Activated naive CD4-positive, alpha-beta T cell treated with anti-CD3 and anti-CD28 coated beads for 36 hours (primary cell): Measurements from ENCODE around the gene ADGRD2. TPM values are rescaled to one million over a fixed set of nuclear protein-coding genes. Genes with fewer than 3 reads are reported as not detected.

Experiments
- CTCF ChIA-PET: fragments of 350-600 bp; sonication (Branson Sonifier 250); formaldehyde crosslinking; loops from one replicate; lab custom pipeline; 2021; ENCODE audit warnings: antibody characterized with exemption; lab: Charles Lee
- DNase-seq: peaks from one replicate; pipeline ENCODE4 v3.0.0-alpha.2; 2020
- H3K27ac Mint-ChIP-seq: one replicate; pipeline ENCODE4 v1.8.0; 2021; ENCODE audit warnings: mild to moderate bottlenecking, mixed read lengths
- H3K27me3 Mint-ChIP-seq: one replicate; pipeline ENCODE4 v1.8.0; 2021; ENCODE audit warnings: low read depth, mixed read lengths
- H3K36me3 Mint-ChIP-seq: one replicate; pipeline ENCODE4 v1.8.0; 2021; ENCODE audit warnings: low read depth, mixed read lengths
- H3K4me1 Mint-ChIP-seq: one replicate; pipeline ENCODE4 v1.8.0; 2021; ENCODE audit warnings: low read depth, mixed read lengths
- H3K4me3 Mint-ChIP-seq: one replicate; pipeline ENCODE4 v1.8.0; 2021; ENCODE audit warnings: mild to moderate bottlenecking, moderate library complexity, mixed read lengths
- H3K9me3 Mint-ChIP-seq: one replicate; pipeline ENCODE4 v1.8.0; 2021; ENCODE audit warnings: mixed read lengths
- intact Hi-C: fragments of 100-400 bp; cut with micrococcal nuclease; formaldehyde crosslinking; loops from one replicate; pipeline ENCODE4 v1.15.1; 2023
- total RNA-seq, 2 experiments: library from RNA; stranded (reverse); gene quantifications; one replicate each; pipeline ENCODE4 v1.2.3, GENCODE V29; 2021

The ADGRD2 gene
- total RNA-seq, 2 experiments from 2014 or later, result not detected

- H3K9me3 Mint-ChIP-seq, result no peaks in the 10 kb centered on the region
- no peaks in the 10 kb centered on the region for H3K4me1 Mint-ChIP-seq
Observed at GRCh38 chr9:124467410-124468060, 17.3 kb downstream of the ADGRD2 start.

GRCh38 chr9:124468061-124468740, 17.9 kb downstream of the ADGRD2 start:
- intact Hi-C loops, result no loop called here
- no peaks in the 10 kb centered on the region for H3K9me3 Mint-ChIP-seq
- H3K4me3 Mint-ChIP-seq, result no peak overlapping the region
- no peaks in the 10 kb centered on the region for H3K4me1 Mint-ChIP-seq
- peaks cover 8% of the 10 kb centered on the region for H3K27me3 Mint-ChIP-seq
- CTCF ChIA-PET, result no interaction called here
- DNase-seq, result no peak
- H3K27ac Mint-ChIP-seq, result no peak overlapping the region
- no peaks in the 10 kb centered on the region for H3K36me3 Mint-ChIP-seq

More at GRCh38 chr9:124467410-124468060, 17.3 kb downstream of the ADGRD2 start:
- no peak overlapping the region for H3K27ac Mint-ChIP-seq
- CTCF ChIA-PET, result no interaction called here
- intact Hi-C loops, result no loop called here
- H3K36me3 Mint-ChIP-seq, result no peaks in the 10 kb centered on the region
- no peak overlapping the region for H3K4me3 Mint-ChIP-seq
- peaks cover 8% of the 10 kb centered on the region for H3K27me3 Mint-ChIP-seq
- no peak for DNase-seq

DNA sequence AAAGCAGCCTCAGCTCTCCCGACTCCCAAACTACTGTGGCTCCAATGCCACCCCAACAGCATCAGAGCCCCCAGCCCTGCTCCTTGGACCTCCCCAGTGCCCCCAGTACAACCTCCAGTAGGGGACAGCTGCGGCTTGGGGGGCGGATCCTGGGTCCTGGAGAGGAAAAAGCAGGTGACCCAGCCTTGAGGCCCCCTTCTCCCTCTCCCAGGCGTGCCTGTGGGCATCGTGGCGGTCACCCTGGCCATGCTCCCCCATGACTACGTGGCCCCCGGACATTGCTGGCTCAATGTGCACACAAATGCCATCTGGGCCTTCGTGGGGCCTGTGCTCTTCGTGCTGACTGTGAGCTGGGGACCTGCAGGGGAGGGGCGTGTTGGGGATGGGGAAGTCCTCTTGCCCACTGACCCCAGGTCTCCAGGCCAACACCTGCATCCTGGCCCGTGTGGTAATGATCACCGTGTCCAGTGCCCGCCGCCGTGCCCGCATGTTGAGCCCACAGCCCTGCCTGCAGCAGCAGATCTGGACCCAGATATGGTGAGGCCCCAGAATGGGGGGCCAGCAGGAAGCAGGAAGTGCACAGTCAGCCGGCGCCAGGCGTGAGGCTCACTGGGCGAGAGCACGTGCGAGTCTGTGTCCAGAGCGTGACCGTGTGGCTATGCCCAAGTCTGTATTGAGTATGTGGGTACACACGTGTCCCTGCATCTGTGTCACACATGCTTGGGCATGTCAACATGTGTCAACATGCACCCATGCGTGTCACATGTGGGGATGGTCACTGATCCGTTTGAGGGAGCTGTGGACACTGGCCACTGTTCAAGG, 19.0 kb downstream of the ADGRD2 start:
- no peak overlapping the region for H3K27ac Mint-ChIP-seq
- no peaks in the 10 kb centered on the region for H3K4me1 Mint-ChIP-seq
- no peaks in the 10 kb centered on the region for H3K9me3 Mint-ChIP-seq
- H3K4me3 Mint-ChIP-seq, result no peak overlapping the region
- DNase-seq, result no peak
- CTCF ChIA-PET, result no interaction called here
- intact Hi-C loops, result no loop called here
- peaks cover 8% of the 10 kb centered on the region for H3K27me3 Mint-ChIP-seq
- H3K36me3 Mint-ChIP-seq, result no peaks in the 10 kb centered on the region

DNA sequence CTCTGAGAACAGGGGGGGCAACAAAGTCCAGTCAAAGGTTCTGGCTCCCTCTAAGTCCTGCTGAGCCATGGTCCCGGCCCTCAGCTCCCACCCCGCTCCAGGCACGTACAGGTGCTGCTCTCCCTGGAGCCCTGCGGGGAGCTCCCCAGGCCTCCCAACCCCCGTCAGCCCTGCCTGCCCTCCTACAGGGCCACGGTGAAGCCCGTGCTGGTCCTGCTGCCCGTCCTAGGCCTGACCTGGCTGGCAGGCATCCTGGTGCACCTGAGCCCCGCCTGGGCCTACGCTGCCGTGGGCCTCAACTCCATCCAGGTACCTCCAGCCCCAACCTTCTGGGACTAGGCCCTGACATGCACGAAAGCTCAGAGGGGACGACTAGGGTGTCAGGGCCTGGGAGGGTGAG, 20.1 kb downstream of the ADGRD2 start:
- Mint-ChIP-seq H3K36me3 (no peaks in the 10 kb centered on the region), H3K9me3 (no peaks in the 10 kb centered on the region), H3K27ac (no peak overlapping the region), H3K4me3 (no peak overlapping the region), H3K4me1 (no peaks in the 10 kb centered on the region), H3K27me3 (peaks cover 4% of the 10 kb centered on the region)
- CTCF ChIA-PET, result no interaction called here
- DNase-seq, result no peak
- intact Hi-C loops, result no loop called here

DNA sequence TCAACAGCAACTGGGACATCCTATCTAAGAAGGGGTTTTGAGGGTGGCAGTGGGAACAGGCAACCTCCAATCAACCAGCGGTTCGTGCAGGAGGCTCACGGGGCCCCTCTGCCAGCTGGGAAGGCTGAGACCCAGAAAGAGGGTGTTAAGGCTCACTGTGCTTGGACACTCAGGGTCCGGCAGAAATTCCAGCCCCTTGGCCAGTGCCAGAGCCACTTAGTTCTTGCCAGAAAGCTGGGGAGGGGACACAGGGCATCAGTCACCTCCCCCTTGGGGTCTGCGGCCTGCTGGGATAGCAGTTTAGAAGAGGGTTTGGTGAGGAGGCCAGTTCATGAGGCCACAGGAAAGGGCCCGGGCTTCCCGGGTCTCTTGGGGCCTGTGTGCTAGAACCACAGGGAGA, 20.5 kb downstream of the ADGRD2 start:
- DNase-seq, result no peak
- H3K9me3 Mint-ChIP-seq, result no peaks in the 10 kb centered on the region
- no peaks in the 10 kb centered on the region for H3K4me1 Mint-ChIP-seq
- no peak overlapping the region for H3K27ac Mint-ChIP-seq
- H3K36me3 Mint-ChIP-seq, result no peaks in the 10 kb centered on the region
- peaks cover 4% of the 10 kb centered on the region for H3K27me3 Mint-ChIP-seq
- CTCF ChIA-PET, result no interaction called here
- intact Hi-C loops, result no loop called here
- H3K4me3 Mint-ChIP-seq, result no peak overlapping the region

DNA sequence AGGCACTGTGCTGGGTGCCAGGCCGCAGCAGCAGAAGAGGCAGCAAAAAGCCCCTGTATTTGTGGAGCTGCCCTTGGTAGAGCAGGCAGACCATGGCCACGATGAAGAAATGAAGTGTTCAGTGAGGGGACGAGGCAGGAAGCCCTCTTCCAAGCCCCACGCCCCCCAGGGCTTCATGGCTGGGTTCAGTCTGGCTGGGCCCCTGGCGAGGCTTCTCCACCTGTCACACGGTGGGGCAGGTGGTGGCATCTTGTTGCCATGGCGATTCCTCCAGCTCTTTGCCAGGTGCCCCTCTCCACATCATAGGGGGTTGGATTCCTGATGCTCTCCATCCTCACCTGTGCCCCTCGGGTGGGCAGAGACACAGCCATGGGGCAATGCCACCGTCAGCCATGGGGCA, 21.5 kb downstream of the ADGRD2 start:
- no peaks in the 10 kb centered on the region for H3K36me3 Mint-ChIP-seq

GRCh38 chr9:124472770-124473169, 22.5 kb downstream of the ADGRD2 start:
- Mint-ChIP-seq H3K27me3 (peaks cover 8% of the 10 kb centered on the region), H3K36me3 (no peaks in the 10 kb centered on the region), H3K4me1 (no peaks in the 10 kb centered on the region), H3K27ac (no peak overlapping the region), H3K4me3 (no peak overlapping the region), H3K9me3 (no peaks in the 10 kb centered on the region)
- CTCF ChIA-PET, result interaction anchor here (1.6 kb wide), 1 partner anchor 64 kb away, joined by 3 read pairs; no protein-coding TSS in a partner anchor
- intact Hi-C loops, result no loop called here
- DNase-seq, result no peak

More for the DNA sequence above, 21.5 kb downstream of the ADGRD2 start:
- no peak overlapping the region for H3K27ac Mint-ChIP-seq
- H3K4me1 Mint-ChIP-seq, result no peaks in the 10 kb centered on the region
- H3K27me3 Mint-ChIP-seq, result peaks cover 7% of the 10 kb centered on the region
- CTCF ChIA-PET, result no interaction called here
- DNase-seq, result no peak
- H3K9me3 Mint-ChIP-seq, result no peaks in the 10 kb centered on the region
- H3K4me3 Mint-ChIP-seq, result no peak overlapping the region
- intact Hi-C loops, result no loop called here

DNA sequence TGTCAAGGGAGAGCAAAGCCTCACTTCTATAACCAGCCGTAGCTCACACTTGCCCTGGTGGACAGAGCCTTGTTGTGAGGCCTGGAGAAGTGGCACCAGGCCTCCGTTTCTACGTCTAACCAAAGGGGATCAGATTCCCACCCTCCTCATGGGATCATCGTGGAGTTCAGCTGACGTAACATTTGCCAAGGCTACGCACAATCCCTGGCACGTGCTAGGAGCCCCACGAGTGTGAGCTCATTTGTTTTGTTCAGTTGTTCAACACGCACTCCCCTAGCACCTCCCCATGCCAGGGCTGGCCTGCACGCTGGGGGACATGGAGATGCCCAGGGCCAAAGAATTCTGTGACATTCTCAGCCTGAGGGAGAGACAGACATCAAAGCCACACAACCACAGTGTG, 23.1 kb downstream of the ADGRD2 start:
- Mint-ChIP-seq H3K27me3 (peaks cover 12% of the 10 kb centered on the region), H3K27ac (no peak overlapping the region), H3K9me3 (no peaks in the 10 kb centered on the region), H3K4me3 (no peak overlapping the region), H3K4me1 (no peaks in the 10 kb centered on the region), H3K36me3 (no peaks in the 10 kb centered on the region)
- CTCF ChIA-PET, result interaction anchor here (1.6 kb wide), 1 partner anchor 64 kb away, joined by 3 read pairs; no protein-coding TSS in a partner anchor
- DNase-seq, result no peak
- intact Hi-C loops, result no loop called here

DNA sequence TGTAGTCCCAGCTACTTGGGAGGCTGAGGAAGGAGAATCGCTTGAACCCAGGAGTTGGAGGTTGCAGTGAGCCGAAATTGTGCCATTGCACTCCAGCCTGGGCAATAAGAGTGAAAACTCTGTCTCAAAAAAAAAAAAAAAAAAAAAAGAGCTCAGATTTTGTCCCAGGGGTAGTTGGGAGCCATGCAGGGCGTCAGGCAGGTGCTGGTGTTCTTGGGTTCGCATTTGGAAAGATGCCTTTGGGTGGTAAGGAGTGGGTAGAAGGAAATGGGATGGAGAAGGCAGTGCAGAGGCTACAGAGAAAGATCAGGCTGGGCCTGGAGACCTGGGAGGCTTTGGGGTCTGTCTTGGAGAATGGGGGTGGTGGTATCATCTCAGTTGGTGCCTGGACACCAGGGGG, 23.9 kb downstream of the ADGRD2 start:
- intact Hi-C loops, result no loop called here
- H3K27ac Mint-ChIP-seq, result no peak overlapping the region
- CTCF ChIA-PET, result no interaction called here

DNA sequence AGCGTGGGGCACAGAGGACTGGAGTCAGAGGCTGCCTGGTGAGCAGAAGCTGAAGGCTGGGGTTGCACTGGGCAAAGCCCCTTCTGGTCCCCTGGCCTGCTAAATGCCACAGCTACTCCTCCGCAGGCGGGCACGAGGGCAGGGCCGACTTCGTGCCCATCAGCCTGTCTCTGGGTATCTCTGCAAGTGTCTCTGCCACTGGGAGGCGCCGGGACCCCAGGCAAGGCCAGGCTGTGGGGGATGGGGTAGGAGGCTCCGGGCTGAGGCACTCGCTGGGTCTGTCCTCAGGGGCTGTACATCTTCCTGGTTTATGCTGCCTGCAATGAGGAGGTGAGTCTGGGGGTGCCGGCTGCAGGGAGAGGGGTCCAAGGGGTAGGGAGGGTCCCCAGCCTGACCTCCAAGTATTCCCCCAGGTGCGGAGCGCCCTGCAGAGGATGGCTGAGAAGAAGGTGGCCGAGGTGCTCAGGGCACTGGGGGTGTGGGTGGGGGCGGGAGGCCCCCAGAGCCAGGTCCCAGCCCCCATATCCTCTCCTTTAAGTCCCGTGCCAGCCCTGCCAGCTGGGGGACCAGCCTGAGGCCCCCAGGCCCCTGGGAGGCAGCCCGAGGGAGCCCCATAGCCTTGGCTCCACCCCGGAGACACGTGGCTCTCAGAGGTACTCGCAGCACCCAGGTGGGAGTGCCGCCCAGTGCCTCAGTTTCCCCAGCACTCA, 25.1 kb downstream of the ADGRD2 start:
- H3K4me1 Mint-ChIP-seq, result no peaks in the 10 kb centered on the region
- H3K4me3 Mint-ChIP-seq, result no peak overlapping the region
- no peaks in the 10 kb centered on the region for H3K9me3 Mint-ChIP-seq
- no peak for DNase-seq
- H3K27ac Mint-ChIP-seq, result no peak overlapping the region
- intact Hi-C loops, result no loop called here
- no peaks in the 10 kb centered on the region for H3K36me3 Mint-ChIP-seq
- CTCF ChIA-PET, result interaction anchor here (0.6 kb wide), 1 partner anchor 222 kb away, joined by 3 read pairs; no protein-coding TSS in a partner anchor
- H3K27me3 Mint-ChIP-seq, result peaks cover 18% of the 10 kb centered on the region

More for the DNA sequence above, 23.9 kb downstream of the ADGRD2 start:
- no peaks in the 10 kb centered on the region for H3K36me3 Mint-ChIP-seq
- H3K4me1 Mint-ChIP-seq, result no peaks in the 10 kb centered on the region
- H3K4me3 Mint-ChIP-seq, result no peak overlapping the region
- no peaks in the 10 kb centered on the region for H3K9me3 Mint-ChIP-seq
- DNase-seq, result no peak
- H3K27me3 Mint-ChIP-seq, result peaks cover 15% of the 10 kb centered on the region

DNA sequence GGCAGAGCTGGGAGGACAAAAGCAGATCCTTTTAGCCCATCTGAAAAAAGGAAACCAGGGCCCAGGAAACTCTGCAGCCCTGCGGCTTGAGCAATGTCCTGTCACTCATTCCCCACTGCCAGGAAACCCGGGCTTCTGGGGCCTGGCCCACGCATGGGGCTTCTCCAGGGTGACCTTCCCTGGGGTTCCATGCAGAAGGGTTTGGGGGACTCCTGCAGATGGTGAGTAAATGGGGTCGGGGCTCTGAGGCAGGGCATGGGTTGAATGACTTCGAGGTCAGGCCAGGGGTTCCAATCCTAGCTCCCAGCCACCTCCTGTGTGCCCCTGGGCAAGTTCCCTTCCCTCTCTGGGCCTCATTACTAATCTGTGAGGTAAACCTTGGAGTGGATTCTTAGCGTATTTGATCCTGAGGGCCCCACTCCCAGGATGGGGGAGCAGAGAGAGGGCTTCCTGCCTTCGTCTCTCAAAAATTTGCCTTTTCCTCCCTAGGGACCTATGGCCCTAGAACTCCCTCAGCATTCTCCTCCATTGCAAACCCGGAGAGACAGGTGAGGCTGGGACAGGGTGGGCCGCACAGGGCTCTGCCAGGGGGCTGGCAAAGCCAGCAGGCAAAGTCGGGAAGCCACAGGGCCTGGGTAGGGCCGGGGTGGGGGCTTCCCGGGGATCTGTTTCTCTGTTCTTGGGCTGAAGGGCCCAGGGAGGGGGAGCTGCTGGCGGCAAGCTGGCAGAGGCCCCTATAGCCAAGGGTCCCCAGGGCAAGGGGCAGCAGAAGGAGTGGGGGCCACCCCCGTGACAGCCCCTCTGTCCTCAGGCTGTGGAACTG, 25.8 kb downstream of the ADGRD2 start:
- no peak for DNase-seq
- no peaks in the 10 kb centered on the region for H3K9me3 Mint-ChIP-seq
- H3K27me3 Mint-ChIP-seq, result peaks cover 18% of the 10 kb centered on the region
- CTCF ChIA-PET, result no interaction called here
- H3K36me3 Mint-ChIP-seq, result no peaks in the 10 kb centered on the region
- no peaks in the 10 kb centered on the region for H3K4me1 Mint-ChIP-seq
- H3K4me3 Mint-ChIP-seq, result no peak overlapping the region
- intact Hi-C loops, result no loop called here
- no peak overlapping the region for H3K27ac Mint-ChIP-seq
